Measurements from ENCODE around the gene RPS19.

Gene RPS19

DNA sequence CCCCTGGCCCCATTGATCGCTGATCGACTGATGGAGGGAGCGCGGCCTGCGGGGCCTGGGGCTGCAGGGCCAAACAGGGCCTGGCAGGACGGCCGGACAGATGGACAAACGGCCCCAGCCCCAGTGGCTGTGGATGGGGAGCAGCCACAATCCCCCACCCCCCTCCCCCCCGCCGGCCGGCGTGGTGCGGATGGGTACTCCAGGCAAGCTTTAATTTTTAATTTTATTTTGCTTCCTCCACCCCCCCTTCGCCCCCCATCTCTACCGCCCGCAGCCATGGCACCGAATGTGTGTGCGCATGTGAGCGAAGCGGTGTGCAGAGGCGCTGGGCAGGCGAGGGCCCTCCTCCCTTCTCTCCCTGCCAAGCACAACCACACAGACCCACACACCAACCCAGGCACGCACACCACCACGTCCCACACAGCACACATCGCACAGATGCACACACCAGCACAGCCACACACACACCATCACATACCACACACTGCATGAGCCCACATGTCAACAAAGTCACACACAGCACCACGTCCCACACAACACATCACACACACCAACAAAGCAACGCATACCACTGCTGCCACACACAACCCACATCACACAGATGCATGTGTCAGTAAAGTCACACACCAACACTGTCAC is 55.8 kb downstream of the RPS19 start:
- DNase-seq: no peak

DNA sequence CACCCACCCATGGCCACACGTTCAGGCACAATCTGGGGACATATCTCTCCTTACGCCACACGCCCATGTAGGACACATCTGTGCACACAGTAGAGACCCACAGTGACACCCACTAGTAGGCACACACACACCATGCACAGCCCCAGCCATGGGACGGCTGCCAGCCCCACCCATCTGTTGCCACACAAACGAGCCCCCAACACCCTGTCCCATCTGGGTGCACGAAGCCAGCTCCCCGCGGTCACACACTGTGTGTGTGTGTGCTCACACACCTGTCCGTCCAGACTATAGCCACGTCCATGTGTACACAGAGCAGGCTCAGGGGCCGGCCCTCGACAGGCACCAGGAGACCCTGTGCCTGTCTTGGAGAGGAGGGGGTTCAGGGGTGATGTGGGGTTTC is 57.6 kb downstream of the RPS19 start:
- DNase-seq: no peak

DNA sequence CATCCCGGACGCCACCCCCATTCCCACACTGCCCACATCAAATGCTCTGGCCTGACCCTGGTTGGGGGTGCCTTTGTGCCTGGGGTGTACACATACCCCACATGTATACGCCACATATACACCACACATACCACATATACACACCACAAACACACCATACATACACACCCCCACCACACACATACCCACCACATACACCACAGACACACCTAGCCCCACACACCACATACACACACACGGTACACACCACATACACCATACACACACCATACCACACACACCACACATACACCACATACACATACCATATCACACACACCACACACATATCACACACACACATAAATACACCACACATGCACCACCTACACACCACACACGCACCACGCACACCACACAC is 58.0 kb downstream of the RPS19 start:
- no peak for DNase-seq

DNA sequence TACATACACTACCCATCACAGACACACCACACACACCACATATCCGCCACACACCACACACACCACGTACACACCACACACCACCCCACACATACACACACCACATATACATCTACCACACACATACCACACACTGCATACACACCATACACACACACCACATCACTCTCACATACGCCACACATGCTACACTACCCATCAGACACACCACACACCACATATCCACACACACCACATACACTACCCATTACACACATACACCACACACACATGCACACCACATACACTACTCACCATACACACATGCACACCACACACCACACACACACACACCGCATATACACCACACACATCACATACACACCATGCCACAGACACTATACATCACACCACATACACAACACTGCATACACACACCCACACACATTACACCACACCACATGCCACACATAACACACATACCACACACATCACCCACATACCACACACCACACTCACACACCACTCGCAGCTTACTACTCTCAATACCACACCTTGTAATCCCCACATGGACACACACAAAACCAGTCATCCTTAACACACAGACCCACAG is 58.7 kb downstream of the RPS19 start:
- DNase-seq: no peak

DNA sequence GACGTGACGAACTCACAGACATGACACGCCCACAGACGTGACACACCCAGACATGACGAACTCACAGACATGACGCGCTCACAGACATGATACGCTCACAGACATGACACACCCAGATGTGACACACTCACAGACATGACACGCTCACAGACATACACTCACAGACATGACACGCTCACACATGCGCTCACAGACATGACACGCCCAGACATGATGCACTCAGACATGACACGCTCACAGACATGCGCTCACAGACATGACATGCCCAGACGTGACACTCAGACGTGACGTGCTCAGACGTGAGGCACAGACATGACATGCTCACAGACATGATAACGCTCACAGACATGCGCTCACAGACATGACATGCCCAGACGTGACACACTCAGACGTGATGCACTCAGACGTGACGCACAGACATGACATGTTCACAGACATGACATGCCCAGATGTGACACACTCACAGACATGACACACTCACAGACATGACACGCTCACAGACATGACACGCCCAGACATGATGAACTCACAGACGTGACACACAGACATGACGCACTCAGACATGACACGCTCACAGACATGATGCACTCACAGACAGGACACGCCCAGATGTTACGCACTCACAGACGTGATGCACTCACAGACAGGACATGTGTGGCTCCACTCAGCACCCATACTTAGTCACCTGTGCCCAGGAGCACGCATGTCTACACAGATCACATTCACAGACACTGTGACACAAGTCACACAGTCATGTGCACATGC is 60.1 kb downstream of the RPS19 start:
- no peak for DNase-seq

DNA sequence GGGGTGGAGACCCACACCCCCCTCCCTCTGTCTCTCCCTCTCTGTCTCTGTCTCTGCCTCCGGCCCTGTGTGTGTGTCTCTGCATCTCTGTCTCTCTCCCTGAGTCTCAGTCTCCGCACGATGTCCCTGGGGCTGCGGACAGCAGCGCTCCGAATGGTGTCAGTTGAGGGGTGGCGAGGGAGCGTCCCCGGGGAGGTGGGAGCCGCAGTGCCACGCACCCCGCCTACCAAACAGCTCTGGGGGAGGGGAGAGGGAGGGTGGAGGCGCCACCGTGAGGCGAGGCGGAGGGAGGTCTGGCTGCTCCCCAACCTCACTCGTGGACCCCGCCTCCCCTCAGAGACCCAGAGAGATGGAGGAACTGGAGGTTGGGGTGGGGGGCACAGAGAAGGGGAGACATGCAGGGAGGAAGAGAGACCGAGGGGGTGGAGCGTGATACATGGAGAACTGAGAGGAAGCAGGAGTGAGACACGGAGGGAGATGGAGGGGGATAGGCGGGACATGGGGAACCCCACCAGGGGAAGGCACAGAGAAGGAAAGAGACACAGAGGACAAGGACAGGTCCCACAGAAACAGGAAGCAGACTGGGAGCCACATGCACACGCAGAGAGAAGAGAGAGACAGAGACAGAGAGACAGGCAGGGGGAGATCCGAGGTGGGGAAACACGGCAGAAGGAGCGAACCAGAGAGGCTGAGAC is 61.0 kb downstream of the RPS19 start:
- DNase-seq: no peak

DNA sequence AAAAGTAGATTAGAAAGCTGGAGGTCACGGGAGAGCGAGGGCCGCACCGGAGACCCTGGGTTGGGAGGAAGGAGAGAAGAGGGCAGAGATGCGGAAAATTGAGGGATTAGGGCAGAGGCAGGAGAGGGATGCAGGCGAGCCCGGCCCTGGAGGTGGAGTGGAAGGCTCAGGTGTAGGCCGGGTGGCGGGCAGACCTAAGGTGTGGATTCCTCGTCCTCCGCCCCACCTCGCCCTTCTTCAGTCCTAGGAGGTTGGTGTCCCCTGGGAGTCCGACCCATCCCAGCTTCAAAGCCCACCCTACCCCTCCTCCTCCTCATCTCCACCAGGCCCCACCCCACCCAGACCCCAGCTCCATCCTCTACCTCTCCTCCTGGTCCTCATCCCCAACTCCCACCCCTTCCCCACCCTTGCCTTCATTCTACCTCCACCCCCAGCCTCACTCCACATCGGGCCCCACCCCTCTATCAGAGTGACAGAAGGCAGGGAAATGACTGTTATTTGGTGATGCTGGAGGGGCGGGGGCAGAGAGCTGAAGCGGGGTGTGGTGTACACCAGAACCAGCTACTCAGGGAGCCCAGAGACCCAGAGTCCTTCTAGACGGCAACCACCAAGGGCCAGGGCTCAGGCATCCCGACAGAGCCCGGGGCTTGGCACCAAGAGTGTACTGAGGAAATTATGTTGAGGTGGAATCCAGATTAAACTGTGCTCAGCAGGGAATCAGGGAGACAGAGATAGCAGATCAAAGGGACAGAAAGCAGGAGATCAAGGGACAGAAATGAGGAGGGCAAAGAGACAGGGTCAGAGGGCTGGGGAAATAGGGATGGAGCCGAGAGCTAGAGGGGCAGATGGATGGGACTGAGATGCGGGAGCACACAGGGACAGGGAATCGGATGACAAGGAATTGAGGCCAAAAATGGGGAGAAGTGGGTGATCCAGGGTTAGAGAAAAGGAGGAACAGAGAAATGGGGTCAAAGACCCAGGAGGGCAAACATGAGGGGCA is 61.8 kb downstream of the RPS19 start:
- no peak for DNase-seq

All from islet precursor cell (in vitro differentiated cells).